A172 (cell line): Measurements from ENCODE around the gene GALT. TPM values are rescaled to one million over a fixed set of nuclear protein-coding genes. Genes with fewer than 3 reads are reported as not detected.

Experiments used
- DNase-seq: peaks from one replicate; pipeline ENCODE4 v3.0.0-alpha.2; 2015; ENCODE audit warnings: low spot score
- total RNA-seq: library from RNA; depleted of rRNA; stranded (reverse); fragments of >200 nt; shearing (Covaris generic); gene quantifications from 2 replicates; pipeline ENCODE4 v1.2.3, GENCODE V29; 2014

The GALT gene
- total RNA-seq, 1 experiment from 2014 or later = 19.5 TPM

- DNase-seq = peak; percentile 87
Observed at GRCh38 chr9:34651876-34652601, 5.6 kb downstream of the GALT start, which contains the start of gene IL11RA. Gene IL11RA (plus strand): TSS chr9:34652185. CDS start chr9:34655218, 3,033 bp downstream.

DNA sequence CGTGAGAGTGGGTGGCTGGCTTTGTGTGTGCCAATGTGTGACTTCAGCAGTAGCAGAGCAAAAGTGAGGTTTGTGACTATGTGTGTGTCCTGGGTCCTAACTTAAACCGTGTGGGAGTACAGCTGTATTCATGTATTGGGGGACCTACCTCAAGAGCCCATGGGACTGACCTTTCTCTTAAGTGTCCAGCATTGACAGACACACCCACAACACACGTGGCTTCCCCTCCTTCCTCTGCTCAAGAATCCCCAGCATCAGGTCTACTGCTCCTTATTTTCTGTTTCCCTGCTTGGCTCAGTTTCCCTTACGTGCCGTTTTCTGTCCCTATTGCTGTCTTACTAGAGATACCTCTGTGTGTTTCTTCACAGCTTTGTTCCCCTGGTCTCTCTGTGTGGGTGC is 6.1 kb downstream of the GALT start:
- no peak for DNase-seq

DNA sequence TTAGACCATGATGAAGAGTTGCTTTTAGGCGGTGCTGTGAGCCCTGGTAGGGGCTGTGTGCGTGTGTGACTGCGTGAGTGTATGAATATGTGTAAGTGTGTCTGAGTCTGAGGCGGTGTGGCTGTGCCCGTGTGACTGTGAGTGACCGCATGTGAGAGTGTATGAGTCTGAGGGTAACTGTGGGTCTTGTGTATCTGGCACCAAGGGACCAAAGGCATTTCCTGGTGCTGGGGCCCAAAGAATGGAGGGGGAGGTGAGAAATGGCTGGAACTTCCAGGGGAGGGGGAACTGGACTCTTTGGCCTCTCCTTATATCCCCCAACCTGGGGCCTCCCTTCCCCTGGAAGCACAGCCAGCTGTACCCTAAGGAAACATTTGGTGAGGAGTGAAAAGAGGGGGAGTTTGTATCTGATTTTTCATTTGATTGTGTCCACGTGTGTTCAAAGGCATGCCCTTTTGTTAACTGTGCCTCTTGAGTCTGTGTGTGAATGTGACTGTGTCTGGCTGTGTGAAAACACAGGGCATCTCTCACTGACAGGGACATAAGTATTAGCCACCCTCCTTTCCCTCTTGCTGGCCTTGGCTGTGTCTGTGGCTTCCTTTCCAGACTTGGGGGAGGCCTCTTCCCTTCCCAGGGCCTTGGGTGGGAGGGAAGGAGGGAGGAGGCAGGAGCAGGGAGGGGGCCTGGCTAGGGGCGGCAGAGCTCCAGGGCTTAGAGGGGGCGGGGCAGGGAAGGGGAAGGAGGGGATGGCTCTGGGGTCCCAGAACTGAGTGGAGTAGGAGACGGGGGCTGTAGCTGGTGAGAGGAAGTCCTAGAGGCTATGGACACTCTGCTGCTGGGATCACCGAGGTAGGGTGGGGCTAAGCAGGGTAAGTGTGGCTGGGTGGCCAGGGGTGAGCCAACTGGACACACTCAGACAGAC is 6.9 kb downstream of the GALT start:
- DNase-seq = no peak

- no peak for DNase-seq
Observed at GRCh38 chr9:34654323-34655051, 8.0 kb downstream of the GALT start.

GRCh38 chr9:34655394-34655793 is 8.9 kb downstream of the GALT start:
- DNase-seq = no peak

GRCh38 chr9:34656992-34657391 is 10.5 kb downstream of the GALT start:
- DNase-seq = no peak

DNA sequence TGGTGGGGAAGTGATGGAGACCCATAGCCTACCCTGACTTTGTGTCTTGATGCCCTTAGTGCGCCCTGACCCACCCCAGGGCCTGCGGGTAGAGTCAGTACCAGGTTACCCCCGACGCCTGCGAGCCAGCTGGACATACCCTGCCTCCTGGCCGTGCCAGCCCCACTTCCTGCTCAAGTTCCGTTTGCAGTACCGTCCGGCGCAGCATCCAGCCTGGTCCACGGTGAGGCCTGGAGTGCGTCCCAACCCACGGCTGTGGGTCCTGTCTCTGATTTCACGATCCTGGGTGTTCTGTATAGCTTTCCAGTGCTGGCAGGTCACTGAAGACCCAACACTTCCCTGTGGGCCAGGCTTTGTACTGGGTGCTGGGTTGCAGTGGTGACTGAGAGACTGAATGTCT is 12.0 kb downstream of the GALT start:
- no peak for DNase-seq

DNA sequence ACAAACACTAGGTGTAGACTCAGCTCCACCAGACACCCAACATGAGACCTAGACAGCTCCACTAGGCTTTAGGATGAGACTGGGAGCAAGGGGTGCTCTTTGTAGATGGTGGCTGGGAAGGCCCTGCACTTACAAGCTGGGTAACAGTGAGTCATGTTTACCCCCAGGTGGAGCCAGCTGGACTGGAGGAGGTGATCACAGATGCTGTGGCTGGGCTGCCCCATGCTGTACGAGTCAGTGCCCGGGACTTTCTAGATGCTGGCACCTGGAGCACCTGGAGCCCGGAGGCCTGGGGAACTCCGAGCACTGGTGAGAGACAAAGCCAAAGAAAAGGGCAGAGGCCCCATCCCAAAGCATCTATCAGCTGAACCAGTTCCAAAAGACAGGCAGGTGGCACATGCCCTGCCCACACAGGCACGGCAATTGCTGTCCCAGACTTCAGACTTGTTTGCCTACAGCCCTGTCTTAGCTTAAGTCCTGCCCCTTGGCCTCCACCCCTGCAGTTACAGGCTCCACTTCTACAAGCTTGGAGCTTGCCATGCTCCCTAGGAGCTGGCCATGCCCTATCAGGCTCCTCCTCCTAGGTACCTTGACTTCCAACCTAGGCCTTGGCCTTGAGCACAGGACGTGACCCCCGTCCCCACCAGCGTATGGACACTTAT is 13.2 kb downstream of the GALT start:
- peak; percentile 59 for DNase-seq

- DNase-seq = no peak
Observed at GRCh38 chr9:34662526-34663302, 16.2 kb downstream of the GALT start, which contains the start of gene CCL27. Gene CCL27 (minus strand): TSS chr9:34662657. CDS start chr9:34662633, 24 bp downstream.

- no peak for DNase-seq
Observed at GRCh38 chr9:34663303-34663605, 16.8 kb downstream of the GALT start.

DNA sequence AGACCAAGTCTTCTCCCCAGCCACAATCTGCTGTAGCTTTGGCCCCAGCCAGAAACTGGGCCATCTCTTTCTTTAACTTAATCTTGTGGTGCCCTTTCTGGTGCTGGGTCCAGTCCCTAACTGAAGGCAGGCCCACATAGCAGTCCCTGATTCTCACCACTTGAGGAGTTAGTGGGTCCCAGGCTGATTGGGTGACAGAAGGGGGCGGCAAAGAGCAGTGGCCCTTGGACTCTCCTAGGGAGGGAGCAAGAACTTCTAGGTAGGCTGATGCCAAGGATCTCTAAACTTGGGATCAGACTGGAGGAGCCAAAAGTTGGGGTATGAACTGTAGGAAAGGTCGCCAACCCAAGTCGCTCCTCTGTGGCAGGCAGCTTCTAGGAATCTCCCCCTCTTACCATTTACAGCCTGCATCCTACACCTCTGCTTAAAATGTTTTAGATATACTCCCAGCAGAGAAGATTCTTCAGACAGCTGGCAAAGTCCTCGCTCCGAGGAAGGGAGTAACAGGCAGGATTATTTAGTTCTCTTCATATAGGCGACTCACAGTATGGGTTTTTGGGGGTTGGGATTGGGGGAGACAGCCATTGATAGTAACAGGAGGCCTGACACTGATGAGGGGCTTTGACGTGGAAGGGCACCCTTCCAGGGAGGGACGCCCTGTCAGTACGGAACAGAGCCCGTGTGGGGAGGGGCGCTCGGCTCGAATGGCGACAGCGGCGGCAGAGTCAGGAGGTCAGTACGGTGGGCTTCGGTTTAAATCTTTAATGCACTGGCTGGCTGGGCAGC is 18.0 kb downstream of the GALT start:
- peak; percentile 26 for DNase-seq

DNA sequence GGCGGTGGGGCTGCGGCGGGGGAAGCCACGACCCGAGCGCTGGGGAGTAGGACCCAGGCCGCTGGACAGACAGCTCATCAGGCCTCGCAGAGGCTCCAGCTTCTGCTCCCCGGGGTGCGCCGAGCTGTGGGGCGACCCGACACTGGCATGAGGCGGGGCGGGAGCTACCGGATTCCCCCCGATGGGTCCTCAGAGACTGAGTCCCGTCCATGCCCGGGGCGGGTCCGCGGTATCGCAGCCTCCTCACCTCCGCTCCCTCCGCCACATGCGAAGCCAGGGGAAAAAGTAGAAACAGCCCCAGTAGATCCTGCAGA is 18.5 kb downstream of the GALT start:
- no peak for DNase-seq

- DNase-seq = peak; percentile 89
Observed at GRCh38 chr9:34665381-34666250, 19.1 kb downstream of the GALT start.

- no peak for DNase-seq
Observed at GRCh38 chr9:34669809-34670562, 23.5 kb downstream of the GALT start.

GRCh38 chr9:34671307-34671706 is 24.8 kb downstream of the GALT start:
- DNase-seq = no peak

- no peak for DNase-seq
Observed at GRCh38 chr9:34674440-34674839, 28.0 kb downstream of the GALT start.

DNA sequence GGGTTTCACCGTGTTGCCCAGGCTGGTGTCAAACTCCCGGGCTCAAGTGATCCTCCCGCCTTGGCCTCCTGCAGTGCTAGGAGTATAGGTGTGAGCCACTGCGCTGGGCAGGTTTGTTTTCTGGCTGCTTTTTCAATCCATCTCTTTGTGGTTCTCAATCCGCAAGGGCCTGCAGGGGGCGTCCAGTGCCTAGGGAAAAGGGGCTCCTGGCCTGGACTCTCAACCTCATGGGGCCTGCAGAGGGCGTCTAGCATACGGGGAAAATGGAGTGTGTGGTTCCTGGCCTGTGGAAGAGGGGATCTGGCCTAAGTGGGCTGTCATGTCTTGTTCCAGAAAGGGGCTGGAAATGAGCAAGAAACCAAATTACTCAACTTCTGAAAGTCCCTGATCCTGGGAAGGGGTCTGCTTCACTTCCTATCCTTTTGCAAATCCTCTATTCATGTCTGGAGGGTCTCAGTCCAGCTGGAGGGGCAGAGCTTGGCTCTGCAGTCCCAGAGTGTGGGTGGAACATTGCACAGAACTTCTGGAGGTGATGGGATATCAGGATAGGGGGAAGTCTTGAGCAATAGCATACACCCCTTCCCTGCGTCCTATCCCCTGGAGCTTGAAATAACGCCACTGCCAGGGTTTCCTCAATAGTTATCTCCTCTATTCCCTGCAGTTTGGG is 28.7 kb downstream of the GALT start:
- peak; percentile 28 for DNase-seq

DNA sequence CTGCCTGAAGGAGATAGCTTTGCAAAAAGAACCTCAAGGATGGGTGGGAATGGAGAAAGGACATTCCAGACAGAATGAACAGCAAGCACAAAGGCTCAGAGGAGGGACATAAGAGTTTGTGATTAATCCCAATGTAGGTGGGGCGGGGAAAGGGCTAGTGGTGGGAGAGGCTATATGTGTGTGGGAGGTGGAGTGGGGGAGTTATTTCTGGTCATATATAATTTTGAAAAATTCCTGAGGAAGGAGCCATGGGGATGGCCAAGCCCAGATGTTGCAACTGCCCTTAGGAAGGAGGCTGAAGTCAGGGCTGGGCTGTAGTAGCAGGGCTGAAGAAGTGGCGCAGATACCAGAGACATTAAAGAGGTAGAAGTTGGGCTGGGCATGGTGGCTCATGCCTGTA is 29.4 kb downstream of the GALT start:
- no peak for DNase-seq
